GM12892 (cell line): Measurements from ENCODE around the gene KRT81.

Experiments used
- POLR2A ChIP-seq: IDR thresholded peaks from 2 replicates; pipeline ENCODE4 v1.6.1; 2011; ENCODE audit warnings: low read depth, low read length, control low read depth
- POLR2AphosphoS5 ChIP-seq: IDR thresholded peaks from 2 replicates; pipeline ENCODE4 v1.6.1; 2011; ENCODE audit warnings: low read depth, low read length, control low read depth
- TAF1 ChIP-seq: IDR thresholded peaks from 2 replicates; pipeline ENCODE4 v1.6.1; 2011; ENCODE audit warnings: low read depth, mild to moderate bottlenecking, control low read depth, low read length, borderline replicate concordance

DNA sequence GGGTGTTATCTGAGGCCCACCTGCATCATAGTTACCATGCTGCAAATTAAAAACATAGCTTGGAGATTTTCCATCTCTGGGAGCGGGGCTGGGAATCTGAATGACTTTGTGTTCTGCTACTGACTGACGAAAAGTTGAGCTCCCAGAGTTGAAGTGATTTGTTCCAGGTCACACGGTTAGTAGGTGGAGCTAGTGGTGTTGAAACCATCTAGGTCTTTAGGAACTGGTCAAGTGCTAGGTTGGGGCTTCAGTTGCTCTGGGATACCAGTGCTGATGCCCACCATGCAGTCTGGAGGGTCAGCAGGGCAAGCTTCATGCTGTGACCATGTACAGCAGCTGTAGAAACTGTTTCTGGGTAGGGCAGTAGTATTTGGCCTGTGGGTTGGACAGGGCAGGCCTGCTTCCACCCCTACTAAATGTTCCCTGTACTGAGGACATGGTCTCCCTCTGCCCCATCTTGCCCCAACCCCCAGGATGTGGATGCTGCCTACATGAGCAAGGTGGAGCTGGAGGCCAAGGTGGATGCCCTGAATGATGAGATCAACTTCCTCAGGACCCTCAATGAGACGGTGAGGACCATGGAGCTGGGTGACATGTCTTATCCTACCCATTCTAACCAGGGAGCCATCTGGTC, 53.0 kb downstream of the KRT81 start:
- TF ChIP-seq POLR2A (no peak), POLR2AphosphoS5 (no peak), TAF1 (no peak)
